GM23338 (cell line): ENCODE data around the gene MAPK7.

Experiments
- CREB1 ChIP-seq: fragments of 250-450 bp; sonication (Bioruptor Pico); IDR thresholded peaks from 2 replicates; pipeline ENCODE4 v1.5.0; 2020; ENCODE audit warnings: low read depth, mild to moderate bottlenecking, moderate library complexity
- CTCF ChIP-seq, 2 experiments: fragments of 200-600 bp in 1 of 2; sonication (generic) in 1 of 2; conservative IDR thresholded peaks; 2 replicates each; pipeline versions ENCODE4 v1.5.1 to v1.6.1; 2016 to 2017; ENCODE audit warnings: antibody characterized with exemption in 2 of 2, low read depth in 2 of 2, mild to moderate bottlenecking in 2 of 2, moderate library complexity in 1 of 2
- ETS1 ChIP-seq: IDR thresholded peaks from 2 replicates; pipeline ENCODE4 v1.6.1; 2016; ENCODE audit warnings: antibody characterized with exemption
- EZH2 ChIP-seq: fragments of 200-600 bp; sonication (generic); IDR thresholded peaks from one replicate; pipeline ENCODE4 v1.8.0; 2017; ENCODE audit warnings: antibody characterized with exemption, mild to moderate bottlenecking, low read depth; ENCODE audit not compliant: unreplicated experiment
- EZH2phosphoT487 ChIP-seq: fragments of 200-600 bp; sonication (generic); IDR thresholded peaks from one replicate; pipeline ENCODE4 v1.8.1; 2018; ENCODE audit warnings: antibody characterized with exemption; ENCODE audit not compliant: unreplicated experiment
- JUNB ChIP-seq: IDR thresholded peaks from one replicate; pipeline ENCODE4 v1.6.1; 2016; ENCODE audit warnings: antibody characterized with exemption; ENCODE audit not compliant: unreplicated experiment
- POLR2AphosphoS5 ChIP-seq: IDR thresholded peaks from 2 replicates; pipeline ENCODE4 v1.6.1; 2016; ENCODE audit warnings: antibody characterized with exemption, low read depth
- REST ChIP-seq: IDR thresholded peaks from one replicate; pipeline ENCODE4 v1.6.1; 2018; ENCODE audit warnings: antibody characterized with exemption; ENCODE audit not compliant: unreplicated experiment
- STAT1 ChIP-seq: IDR thresholded peaks from one replicate; pipeline ENCODE4 v1.6.1; 2016; ENCODE audit warnings: antibody characterized with exemption; ENCODE audit not compliant: unreplicated experiment
- ZNF114 ChIP-seq: fragments of 250-450 bp; sonication (Bioruptor Pico); IDR thresholded peaks from 2 replicates; pipeline ENCODE4 v1.5.0; 2020; ENCODE audit warnings: mild to moderate bottlenecking, moderate library complexity
- ZNF331 ChIP-seq: fragments of 250-450 bp; sonication (Bioruptor Pico); IDR thresholded peaks from 2 replicates; pipeline ENCODE4 v1.5.0; 2020; ENCODE audit warnings: low read depth, mild to moderate bottlenecking, moderate library complexity

- TF ChIP-seq POLR2AphosphoS5: no peak
- no peak for TF ChIP-seq CTCF (conservative IDR thresholded peaks at IDR 0.05; ENCODE audit: low read depth in 2 of 2)
- TF ChIP-seq EZH2: no peak
- TF ChIP-seq EZH2phosphoT487: no peak
- no peak for TF ChIP-seq CREB1 (CRISPR knock-in tag)
- no peak for TF ChIP-seq REST
- no peak for TF ChIP-seq ETS1
- no peak for TF ChIP-seq STAT1
- TF ChIP-seq ZNF331 (CRISPR knock-in tag): no peak
- no peak for TF ChIP-seq JUNB
- TF ChIP-seq ZNF114 (CRISPR knock-in tag): no peak
Observed at GRCh38 chr17:19348081-19348650, 30.1 kb upstream of the MAPK7 start.
